ENCODE results near the gene HAO2.

The HAO2 gene

GRCh38 chr1:119380983-119381662 is 12.5 kb downstream of the HAO2 start:
- no peak for TF ChIP-seq ZFX (IDR thresholded peaks at IDR 0.05; ENCODE audit: borderline replicate concordance)
- TF ChIP-seq, protein P1, sequence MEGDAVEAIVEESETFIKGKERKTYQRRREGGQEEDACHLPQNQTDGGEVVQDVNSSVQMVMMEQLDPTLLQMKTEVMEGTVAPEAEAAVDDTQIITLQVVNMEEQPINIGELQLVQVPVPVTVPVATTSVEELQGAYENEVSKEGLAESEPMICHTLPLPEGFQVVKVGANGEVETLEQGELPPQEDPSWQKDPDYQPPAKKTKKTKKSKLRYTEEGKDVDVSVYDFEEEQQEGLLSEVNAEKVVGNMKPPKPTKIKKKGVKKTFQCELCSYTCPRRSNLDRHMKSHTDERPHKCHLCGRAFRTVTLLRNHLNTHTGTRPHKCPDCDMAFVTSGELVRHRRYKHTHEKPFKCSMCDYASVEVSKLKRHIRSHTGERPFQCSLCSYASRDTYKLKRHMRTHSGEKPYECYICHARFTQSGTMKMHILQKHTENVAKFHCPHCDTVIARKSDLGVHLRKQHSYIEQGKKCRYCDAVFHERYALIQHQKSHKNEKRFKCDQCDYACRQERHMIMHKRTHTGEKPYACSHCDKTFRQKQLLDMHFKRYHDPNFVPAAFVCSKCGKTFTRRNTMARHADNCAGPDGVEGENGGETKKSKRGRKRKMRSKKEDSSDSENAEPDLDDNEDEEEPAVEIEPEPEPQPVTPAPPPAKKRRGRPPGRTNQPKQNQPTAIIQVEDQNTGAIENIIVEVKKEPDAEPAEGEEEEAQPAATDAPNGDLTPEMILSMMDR (IDR thresholded peaks at IDR 0.05): no peak

GRCh38 chr1:119384591-119384990 is 16.0 kb downstream of the HAO2 start:
- TF ChIP-seq ZFX (IDR thresholded peaks at IDR 0.05; ENCODE audit: borderline replicate concordance): no peak
- TF ChIP-seq, protein P1 (IDR thresholded peaks at IDR 0.05): no peak
- H3K27ac ChIP-seq: no peak overlapping the region

More at GRCh38 chr1:119380983-119381662, 12.5 kb downstream of the HAO2 start:
- H3K27ac ChIP-seq: no peak overlapping the region

- no peak overlapping the region for H3K27ac ChIP-seq
- no peak for TF ChIP-seq ZFX (IDR thresholded peaks at IDR 0.05; ENCODE audit: borderline replicate concordance)
- TF ChIP-seq, protein P1 (IDR thresholded peaks at IDR 0.05): no peak
Measured at GRCh38 chr1:119385650-119386049, 17.1 kb downstream of the HAO2 start.

GRCh38 chr1:119387858-119388257 is 19.3 kb downstream of the HAO2 start:
- TF ChIP-seq, protein P1 (IDR thresholded peaks at IDR 0.05): no peak
- TF ChIP-seq ZFX (IDR thresholded peaks at IDR 0.05; ENCODE audit: borderline replicate concordance): no peak
- H3K27ac ChIP-seq: peak overlapping the region; percentile 88

- TF ChIP-seq ZFX (IDR thresholded peaks at IDR 0.05; ENCODE audit: borderline replicate concordance): no peak
- TF ChIP-seq, protein P1 (IDR thresholded peaks at IDR 0.05): no peak
- peak overlapping the region; percentile 88 for H3K27ac ChIP-seq
Measured at GRCh38 chr1:119388450-119388849, 19.9 kb downstream of the HAO2 start.

DNA sequence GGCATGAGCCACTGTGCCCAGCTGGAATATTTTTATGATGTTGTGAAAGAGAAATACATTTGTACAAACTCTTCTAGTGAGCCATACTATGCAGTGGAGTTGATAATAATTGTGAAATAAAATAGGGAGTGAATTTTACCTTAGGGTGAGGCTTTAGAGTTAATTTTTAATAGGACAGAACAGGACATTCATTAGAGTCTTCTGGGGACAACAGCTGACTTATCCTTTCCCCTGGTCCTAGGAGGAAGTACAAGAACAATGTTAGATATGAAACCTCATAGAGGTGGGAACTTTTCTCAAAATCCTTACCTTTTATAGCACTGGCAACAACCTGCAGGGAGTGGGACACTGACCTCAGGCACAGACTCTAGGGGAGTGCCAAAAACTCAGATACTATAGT is 21.9 kb downstream of the HAO2 start:
- TF ChIP-seq, protein P1 (IDR thresholded peaks at IDR 0.05): no peak
- TF ChIP-seq ZFX (IDR thresholded peaks at IDR 0.05; ENCODE audit: borderline replicate concordance): no peak
- H3K27ac ChIP-seq: peak overlapping the region; percentile 88

GRCh38 chr1:119391749-119392148 is 23.2 kb downstream of the HAO2 start:
- no peak for TF ChIP-seq ZFX (IDR thresholded peaks at IDR 0.05; ENCODE audit: borderline replicate concordance)
- TF ChIP-seq, protein P1 (IDR thresholded peaks at IDR 0.05): no peak
- H3K27ac ChIP-seq: peak overlapping the region; percentile 88; the same call in 1 of the 2 replicates

Measured in 22Rv1 (cell line).